ENCODE data around the gene LPGAT1.

Gene LPGAT1

GRCh38 chr1:211703812-211704537 is 126.6 kb downstream of the LPGAT1 start:
- H3K4me3 ChIP-seq (ENCODE audit: low read length) = no peak overlapping the region
- peaks cover 22% of the 10 kb centered on the region for H3K27me3 ChIP-seq (ENCODE audit: low read depth, low read length)
- no peaks in the 10 kb centered on the region for H3K36me3 ChIP-seq (replicated peaks; ENCODE audit: low read depth, low read length)
- no peak overlapping the region for H3K4me2 ChIP-seq (ENCODE audit: low read length)
- H3K9ac ChIP-seq (ENCODE audit: low read length) = no peak overlapping the region
- no peak overlapping the region for H3K27ac ChIP-seq (ENCODE audit: low read length)
- no peaks in the 10 kb centered on the region for H3K79me2 ChIP-seq (ENCODE audit: low read length)
- no peaks in the 10 kb centered on the region for H4K20me1 ChIP-seq (ENCODE audit: insufficient read depth, low read length)
- H2AFZ ChIP-seq (ENCODE audit: low read depth, low read length) = no peak overlapping the region
- H3K4me1 ChIP-seq (ENCODE audit: low read length) = 0 out of 2 replicates have a peak, but pooled peaks cover 1% of the 10 kb centered on the region
- H3K9me3 ChIP-seq (ENCODE audit: insufficient read depth, low read length) = no peaks in the 10 kb centered on the region
- TF ChIP-seq EZH2phosphoT487 (IDR thresholded peaks at IDR 0.05; ENCODE audit: low read depth) = no peak
- TF ChIP-seq CTCF (IDR thresholded peaks at IDR 0.05; ENCODE audit: low read depth, low read length) = no peak

GRCh38 chr1:211701733-211702132 is 128.8 kb downstream of the LPGAT1 start:
- Histone ChIP-seq H3K4me3 (ENCODE audit: low read length) (no peak overlapping the region), H3K4me1 (ENCODE audit: low read length) (peaks cover 21% of the 10 kb centered on the region), H3K27me3 (ENCODE audit: low read depth, low read length) (peaks cover 26% of the 10 kb centered on the region), H3K9me3 (ENCODE audit: insufficient read depth, low read length) (no peaks in the 10 kb centered on the region), H3K4me2 (ENCODE audit: low read length) (no peak overlapping the region), H3K36me3 (replicated peaks; ENCODE audit: low read depth, low read length) (no peaks in the 10 kb centered on the region), H3K27ac (ENCODE audit: low read length) (no peak overlapping the region), H4K20me1 (ENCODE audit: insufficient read depth, low read length) (no peaks in the 10 kb centered on the region), H3K9ac (ENCODE audit: low read length) (no peak overlapping the region), H2AFZ (ENCODE audit: low read depth, low read length) (no peak overlapping the region), H3K79me2 (ENCODE audit: low read length) (no peaks in the 10 kb centered on the region)
- TF ChIP-seq EZH2phosphoT487 (IDR thresholded peaks at IDR 0.05; ENCODE audit: low read depth) = no peak
- TF ChIP-seq CTCF (IDR thresholded peaks at IDR 0.05; ENCODE audit: low read depth, low read length) = no peak

GRCh38 chr1:211699059-211699458 is 131.5 kb downstream of the LPGAT1 start:
- Histone ChIP-seq H3K36me3 (replicated peaks; ENCODE audit: low read depth, low read length) (peaks cover 3% of the 10 kb centered on the region), H2AFZ (ENCODE audit: low read depth, low read length) (peak overlapping the region; percentile 24; the same call in 1 of the 2 replicates), H3K9ac (ENCODE audit: low read length) (no peak overlapping the region), H3K27me3 (ENCODE audit: low read depth, low read length) (peaks cover 35% of the 10 kb centered on the region), H3K4me3 (ENCODE audit: low read length) (peak overlapping the region; percentile 66), H3K9me3 (ENCODE audit: insufficient read depth, low read length) (peaks cover 5% of the 10 kb centered on the region; the same call in 1 of the 2 replicates), H3K79me2 (ENCODE audit: low read length) (no peaks in the 10 kb centered on the region), H4K20me1 (ENCODE audit: insufficient read depth, low read length) (no peaks in the 10 kb centered on the region), H3K4me2 (ENCODE audit: low read length) (peak overlapping the region; percentile 72), H3K27ac (ENCODE audit: low read length) (no peak overlapping the region), H3K4me1 (ENCODE audit: low read length) (peaks cover 35% of the 10 kb centered on the region)
- no peak for TF ChIP-seq CTCF (IDR thresholded peaks at IDR 0.05; ENCODE audit: low read depth, low read length)
- TF ChIP-seq EZH2phosphoT487 (IDR thresholded peaks at IDR 0.05; ENCODE audit: low read depth) = no peak

- Histone ChIP-seq H3K9me3 (ENCODE audit: insufficient read depth, low read length) (peaks cover 5% of the 10 kb centered on the region; the same call in 1 of the 2 replicates), H3K4me3 (ENCODE audit: low read length) (peak overlapping the region; percentile 66), H3K27me3 (ENCODE audit: low read depth, low read length) (peaks cover 33% of the 10 kb centered on the region), H3K36me3 (replicated peaks; ENCODE audit: low read depth, low read length) (peaks cover 3% of the 10 kb centered on the region), H3K4me1 (ENCODE audit: low read length) (peaks cover 35% of the 10 kb centered on the region), H3K79me2 (ENCODE audit: low read length) (no peaks in the 10 kb centered on the region), H3K4me2 (ENCODE audit: low read length) (peak overlapping the region; percentile 72), H2AFZ (ENCODE audit: low read depth, low read length) (peak overlapping the region; percentile 75; the same call in 1 of the 2 replicates), H4K20me1 (ENCODE audit: insufficient read depth, low read length) (no peaks in the 10 kb centered on the region), H3K9ac (ENCODE audit: low read length) (no peak overlapping the region), H3K27ac (ENCODE audit: low read length) (no peak overlapping the region)
- TF ChIP-seq EZH2phosphoT487 (IDR thresholded peaks at IDR 0.05; ENCODE audit: low read depth) = no peak
- peak; percentile 99 for TF ChIP-seq CTCF (IDR thresholded peaks at IDR 0.05; ENCODE audit: low read depth, low read length)
These were observed 132.2 kb downstream of the LPGAT1 start for GRCh38 chr1:211698161-211699026.

Data from OCI-LY3 (cell line).